Measurements from ENCODE around the gene EMC9.

DNA sequence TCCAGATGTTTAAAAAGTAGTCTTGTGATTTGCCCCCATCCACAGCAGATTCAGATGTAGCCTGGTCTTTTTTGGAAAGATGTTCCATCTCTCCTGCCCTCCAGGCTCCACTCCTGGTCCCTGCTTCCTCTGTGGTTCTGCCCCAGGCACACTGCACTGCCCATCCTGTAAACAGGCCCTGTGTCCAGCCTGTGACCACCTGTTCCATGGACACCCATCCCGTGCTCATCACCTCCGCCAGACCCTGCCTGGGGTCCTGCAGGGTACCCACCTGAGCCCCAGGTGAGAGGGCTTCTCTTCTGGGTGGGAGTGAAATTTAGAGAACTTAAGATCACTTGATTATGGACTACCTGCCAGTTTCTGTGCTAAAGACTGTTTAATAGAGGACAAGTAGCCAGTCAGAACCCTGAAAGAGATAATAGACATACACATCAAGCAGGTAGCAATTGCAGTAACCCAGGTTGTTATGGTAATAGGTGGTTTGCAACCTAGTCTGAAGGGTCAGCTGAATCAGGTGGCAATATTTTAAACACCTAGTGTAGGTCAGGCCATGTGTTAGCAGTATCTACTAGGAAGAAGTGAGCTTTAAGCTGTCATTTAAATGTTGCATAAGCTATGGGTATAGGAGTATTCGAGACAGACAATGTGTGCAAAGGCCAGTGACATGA is 8.0 kb upstream of the EMC9 start:
- TF ChIP-seq, protein P1, sequence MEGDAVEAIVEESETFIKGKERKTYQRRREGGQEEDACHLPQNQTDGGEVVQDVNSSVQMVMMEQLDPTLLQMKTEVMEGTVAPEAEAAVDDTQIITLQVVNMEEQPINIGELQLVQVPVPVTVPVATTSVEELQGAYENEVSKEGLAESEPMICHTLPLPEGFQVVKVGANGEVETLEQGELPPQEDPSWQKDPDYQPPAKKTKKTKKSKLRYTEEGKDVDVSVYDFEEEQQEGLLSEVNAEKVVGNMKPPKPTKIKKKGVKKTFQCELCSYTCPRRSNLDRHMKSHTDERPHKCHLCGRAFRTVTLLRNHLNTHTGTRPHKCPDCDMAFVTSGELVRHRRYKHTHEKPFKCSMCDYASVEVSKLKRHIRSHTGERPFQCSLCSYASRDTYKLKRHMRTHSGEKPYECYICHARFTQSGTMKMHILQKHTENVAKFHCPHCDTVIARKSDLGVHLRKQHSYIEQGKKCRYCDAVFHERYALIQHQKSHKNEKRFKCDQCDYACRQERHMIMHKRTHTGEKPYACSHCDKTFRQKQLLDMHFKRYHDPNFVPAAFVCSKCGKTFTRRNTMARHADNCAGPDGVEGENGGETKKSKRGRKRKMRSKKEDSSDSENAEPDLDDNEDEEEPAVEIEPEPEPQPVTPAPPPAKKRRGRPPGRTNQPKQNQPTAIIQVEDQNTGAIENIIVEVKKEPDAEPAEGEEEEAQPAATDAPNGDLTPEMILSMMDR (IDR thresholded peaks at IDR 0.05; ENCODE audit: low read length): no peak
- no peak for TF ChIP-seq EZH2 (optimal IDR thresholded peaks at IDR 0.05; ENCODE audit: low read depth, low read length)
